ENCODE results near the gene CERS6. TPM values are rescaled to one million over a fixed set of nuclear protein-coding genes. Genes with fewer than 3 reads are reported as not detected.

Gene CERS6
- total RNA-seq, 2 donors from 2014 or later, result 13.7 to 15.8 TPM

GRCh38 chr2:168649562-168649961 lies 193.5 kb downstream of the CERS6 start:
- ATAC-seq (ENCODE audit: insufficient number of reproducible peaks, low FRiP score, low read depth) (no peak), DNase-seq (ENCODE audit: low spot score) (no peak)
- no peak overlapping the region for H3K27ac ChIP-seq
- H3K4me3 ChIP-seq, result no peak overlapping the region
- peaks cover 4 to 31% of the 10 kb centered on the region in 2 donors for H3K4me1 ChIP-seq (ENCODE audit: control insufficient read depth in 1 of 2, low read depth in 2 of 2)
- H3K36me3 ChIP-seq, result no peaks in the 10 kb centered on the region
- TF ChIP-seq CTCF (IDR thresholded peaks at IDR 0.05), result no peak
- H3K27me3 ChIP-seq (replicated peaks; ENCODE audit: insufficient read depth), result no peaks in the 10 kb centered on the region
- H3K9me3 ChIP-seq, result no peaks in the 10 kb centered on the region

- TF ChIP-seq CTCF (IDR thresholded peaks at IDR 0.05), result no peak
- no peak overlapping the region for H3K27ac ChIP-seq
- H3K4me1 ChIP-seq (ENCODE audit: control insufficient read depth in 1 of 2, low read depth in 2 of 2), result peaks cover 4 to 31% of the 10 kb centered on the region in 2 donors
- H3K27me3 ChIP-seq (replicated peaks; ENCODE audit: insufficient read depth), result no peaks in the 10 kb centered on the region
- no peaks in the 10 kb centered on the region for H3K9me3 ChIP-seq
- H3K4me3 ChIP-seq, result no peak overlapping the region
- H3K36me3 ChIP-seq, result no peaks in the 10 kb centered on the region
- ATAC-seq (ENCODE audit: insufficient number of reproducible peaks, low FRiP score, low read depth) (no peak), DNase-seq (ENCODE audit: low spot score) (no peak)
These were observed 194.1 kb downstream of the CERS6 start for GRCh38 chr2:168650139-168650538.

- ATAC-seq (ENCODE audit: insufficient number of reproducible peaks, low FRiP score, low read depth) (no peak), DNase-seq (ENCODE audit: low spot score) (no peak)
- Histone ChIP-seq H3K36me3 (no peaks in the 10 kb centered on the region), H3K4me3 (no peak overlapping the region), H3K9me3 (no peaks in the 10 kb centered on the region), H3K27me3 (replicated peaks; ENCODE audit: insufficient read depth) (no peaks in the 10 kb centered on the region), H3K27ac (no peak overlapping the region), H3K4me1 (ENCODE audit: control insufficient read depth in 1 of 2, low read depth in 2 of 2) (peaks cover 4 to 31% of the 10 kb centered on the region in 2 donors)
- TF ChIP-seq CTCF (IDR thresholded peaks at IDR 0.05), result no peak
These were observed 194.7 kb downstream of the CERS6 start for GRCh38 chr2:168650781-168651180.

- Histone ChIP-seq H3K4me1 (ENCODE audit: control insufficient read depth in 1 of 2, low read depth in 2 of 2) (peaks cover 4 to 31% of the 10 kb centered on the region in 2 donors), H3K27me3 (replicated peaks; ENCODE audit: insufficient read depth) (no peaks in the 10 kb centered on the region), H3K9me3 (no peaks in the 10 kb centered on the region), H3K4me3 (no peak overlapping the region), H3K27ac (no peak overlapping the region), H3K36me3 (no peaks in the 10 kb centered on the region)
- TF ChIP-seq CTCF (IDR thresholded peaks at IDR 0.05), result no peak
- ATAC-seq (ENCODE audit: insufficient number of reproducible peaks, low FRiP score, low read depth), result no peak
- no peak for DNase-seq (ENCODE audit: low spot score)
These were observed 197.2 kb downstream of the CERS6 start for GRCh38 chr2:168652997-168653921.

- no peak overlapping the region for H3K4me3 ChIP-seq
- no peaks in the 10 kb centered on the region for H3K27me3 ChIP-seq (replicated peaks; ENCODE audit: insufficient read depth)
- H3K36me3 ChIP-seq, result no peaks in the 10 kb centered on the region
- H3K4me1 ChIP-seq (ENCODE audit: control insufficient read depth in 1 of 2, low read depth in 2 of 2), result peaks cover 0 to 18% of the 10 kb centered on the region in 2 donors
- no peaks in the 10 kb centered on the region for H3K9me3 ChIP-seq
- ATAC-seq (ENCODE audit: insufficient number of reproducible peaks, low FRiP score, low read depth), result no peak
- no peak for TF ChIP-seq CTCF (IDR thresholded peaks at IDR 0.05)
- no peak for DNase-seq (ENCODE audit: low spot score)
- H3K27ac ChIP-seq, result no peak overlapping the region
These were observed 198.6 kb downstream of the CERS6 start for GRCh38 chr2:168654705-168655104.
